ENCODE data around the gene PPP1R15A.
"Not testable (repeated sequence)": the region's sequence is repeated elsewhere in the genome, so short reads cannot be mapped to it uniquely, and the experiment has no call there.

PPP1R15A gene

GRCh38 chr19:48878196-48879024, 6.2 kb downstream of the PPP1R15A start:
- H3K4me3 ChIP-seq (ENCODE audit: low read depth, low read length), result no peak overlapping the region
- no peak for DNase-seq (ENCODE audit: low read depth)

- no peak overlapping the region for H3K4me3 ChIP-seq (ENCODE audit: low read depth, low read length)
- DNase-seq (ENCODE audit: low read depth), result no peak
These were observed 6.9 kb downstream of the PPP1R15A start for GRCh38 chr19:48879025-48879637.

DNA sequence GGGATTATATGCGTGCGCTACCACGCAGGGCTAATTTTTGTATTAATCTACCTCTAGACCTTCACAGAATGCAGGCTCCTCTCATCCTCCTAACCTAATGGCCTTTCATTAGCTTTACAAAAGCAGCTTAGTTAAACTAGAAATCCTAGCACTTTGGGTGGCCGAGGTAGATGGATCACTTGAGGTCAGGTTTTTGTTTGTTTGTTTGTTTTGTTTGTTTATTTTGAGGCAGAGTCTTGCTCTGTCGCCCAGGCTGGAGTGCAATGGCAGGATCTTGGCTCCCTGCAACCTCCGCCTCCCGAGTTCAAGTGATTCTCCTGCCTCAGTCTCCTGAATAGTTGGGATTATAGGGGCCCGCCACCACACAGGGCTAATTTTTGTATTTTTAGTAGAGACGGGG, 7.5 kb downstream of the PPP1R15A start:
- not testable (repeated sequence) for H3K4me3 ChIP-seq (ENCODE audit: low read depth, low read length); DNase-seq (ENCODE audit: low read depth)

DNA sequence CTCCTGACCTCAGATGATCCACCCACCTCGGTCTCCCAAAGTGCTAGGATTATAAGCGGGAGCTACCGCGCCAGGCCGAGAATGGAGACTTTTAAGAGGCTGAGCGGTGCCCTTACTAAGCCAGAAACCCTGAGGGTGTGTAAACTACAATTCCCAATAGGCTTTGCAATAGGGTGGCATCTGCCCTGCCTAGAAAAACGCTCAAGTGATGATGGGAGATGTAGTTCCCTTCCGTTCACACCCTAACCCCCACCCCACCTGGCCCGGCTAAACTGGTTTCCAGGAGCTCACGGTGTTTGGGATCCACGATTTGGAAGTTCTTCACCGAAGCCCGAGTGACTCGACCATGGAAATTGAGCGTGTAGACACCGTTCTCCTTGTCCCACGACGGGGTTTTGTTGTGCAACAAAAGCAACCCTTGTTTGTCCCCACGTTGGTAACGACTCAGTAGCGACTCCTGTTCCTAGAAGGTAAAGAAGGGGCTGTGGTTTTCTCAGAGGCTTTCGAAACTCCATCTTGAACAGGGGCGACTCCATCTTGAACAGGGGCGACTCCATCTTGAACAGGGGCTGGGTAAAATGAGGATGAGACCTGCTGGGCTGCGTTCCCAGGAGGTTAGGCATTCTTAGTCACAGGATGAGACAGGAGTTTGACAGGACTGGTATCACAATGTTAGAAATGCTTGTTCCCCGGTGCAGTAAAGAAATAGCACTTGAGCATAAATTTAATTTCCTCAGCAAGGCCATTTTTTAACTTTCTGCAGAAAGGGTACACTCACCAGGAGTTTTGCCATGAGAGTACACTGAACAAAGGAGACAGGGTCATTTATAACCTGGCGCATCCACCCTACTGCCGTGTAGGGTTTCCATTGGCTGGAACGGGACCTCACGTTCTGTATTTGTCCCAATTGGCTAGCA, 9.8 kb downstream of the PPP1R15A start:
- H3K4me3 ChIP-seq (ENCODE audit: low read depth, low read length), result no peak overlapping the region
- DNase-seq (ENCODE audit: low read depth), result no peak

GRCh38 chr19:48883726-48884125, 11.5 kb downstream of the PPP1R15A start:
- DNase-seq (ENCODE audit: low read depth), result no peak

GRCh38 chr19:48887861-48888612, 15.8 kb downstream of the PPP1R15A start:
- DNase-seq (ENCODE audit: low read depth), result no peak
- H3K4me3 ChIP-seq (ENCODE audit: low read depth, low read length), result no peak overlapping the region

More at GRCh38 chr19:48883726-48884125, 11.5 kb downstream of the PPP1R15A start:
- no peak overlapping the region for H3K4me3 ChIP-seq (ENCODE audit: low read depth, low read length)

DNA sequence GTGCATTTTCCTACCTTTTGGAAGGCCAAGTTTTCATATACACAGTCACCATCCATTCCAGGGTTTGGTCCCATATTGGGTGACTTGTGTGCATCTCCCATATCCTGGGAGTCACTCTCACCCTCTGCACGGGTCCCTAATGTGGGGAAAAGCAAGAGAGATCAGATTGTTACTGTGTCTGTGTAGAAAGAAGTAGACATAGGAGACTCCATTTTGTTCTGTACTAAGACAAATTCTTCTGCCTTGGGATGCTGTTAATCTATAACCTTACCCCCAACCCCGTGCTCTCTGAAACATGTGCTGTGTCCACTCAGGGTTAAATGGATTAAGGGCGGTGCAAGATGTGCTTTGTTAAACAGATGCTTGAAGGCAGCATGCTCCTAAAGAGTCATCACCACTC, 17.3 kb downstream of the PPP1R15A start:
- H3K4me3 ChIP-seq (ENCODE audit: low read depth, low read length); DNase-seq (ENCODE audit: low read depth): not testable (repeated sequence)

- no peak for DNase-seq (ENCODE audit: low read depth)
- no peak overlapping the region for H3K4me3 ChIP-seq (ENCODE audit: low read depth, low read length)
These were observed 18.3 kb downstream of the PPP1R15A start for GRCh38 chr19:48890551-48890950.

DNA sequence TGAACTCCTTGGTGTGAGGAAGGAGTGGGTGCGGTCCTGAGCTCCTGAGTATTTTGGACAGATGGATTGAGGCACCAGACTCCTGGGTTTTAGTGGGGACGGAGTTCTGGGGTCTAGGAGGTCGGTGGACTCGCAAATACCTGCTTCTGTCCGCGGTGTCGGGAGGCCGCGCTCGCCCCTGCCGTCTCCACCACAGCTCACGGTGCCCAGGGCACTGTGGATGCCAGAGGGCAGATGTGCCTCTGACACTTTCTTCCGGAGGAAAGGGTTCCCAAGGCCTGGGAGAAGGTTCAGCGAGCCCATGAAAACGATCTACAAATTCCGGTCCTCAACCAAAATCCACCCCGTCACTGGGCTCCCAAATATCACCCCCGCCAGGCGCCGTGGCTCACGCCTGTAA, 23.0 kb downstream of the PPP1R15A start:
- H3K4me3 ChIP-seq (ENCODE audit: low read depth, low read length), result no peak overlapping the region
- no peak for DNase-seq (ENCODE audit: low read depth)

GRCh38 chr19:48896191-48896720, 24.0 kb downstream of the PPP1R15A start:
- peak overlapping the region; percentile 33 for H3K4me3 ChIP-seq (ENCODE audit: low read depth, low read length)

DNA sequence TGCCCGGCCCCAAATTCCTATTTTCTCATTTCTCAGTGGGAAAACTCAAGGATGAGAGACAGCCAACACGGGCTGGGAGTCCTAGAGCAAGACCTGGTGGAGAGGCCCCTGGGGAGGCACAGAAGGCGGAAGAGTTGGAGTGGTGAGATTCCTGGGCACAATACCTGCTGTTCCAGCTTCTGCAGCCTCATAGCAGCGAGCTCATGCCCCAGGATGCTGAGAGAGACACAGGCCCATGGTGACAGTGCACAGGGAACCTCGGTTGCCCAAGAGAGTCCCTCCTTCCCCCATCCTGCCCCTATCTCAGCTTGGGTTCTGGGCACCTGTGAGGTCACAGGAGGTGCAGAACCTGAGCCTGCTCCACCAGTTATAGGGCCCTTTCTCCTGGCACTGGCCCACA, 25.0 kb downstream of the PPP1R15A start:
- no peak for DNase-seq (ENCODE audit: low read depth)
- no peak overlapping the region for H3K4me3 ChIP-seq (ENCODE audit: low read depth, low read length)

More at GRCh38 chr19:48896191-48896720, 24.0 kb downstream of the PPP1R15A start:
- DNase-seq (ENCODE audit: low read depth), result no peak

DNA sequence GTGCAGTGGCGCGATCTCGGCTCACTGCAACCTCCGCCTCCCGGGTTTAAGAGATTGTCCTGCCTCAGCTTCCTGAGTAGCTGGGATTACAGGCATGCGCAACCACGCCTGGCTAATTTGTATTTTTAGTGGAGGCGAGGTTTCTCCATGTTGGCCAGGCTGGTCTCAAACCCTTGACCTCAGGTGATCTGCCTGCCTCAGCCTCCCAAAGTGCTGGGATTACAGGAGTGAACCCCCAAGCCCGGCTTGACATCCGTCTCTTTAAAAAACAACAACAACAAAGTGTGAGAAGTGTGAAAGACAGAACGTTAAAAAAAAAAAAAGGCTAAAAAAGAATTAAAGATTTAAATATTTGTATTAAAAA, 27.1 kb downstream of the PPP1R15A start:
- peak overlapping the region; percentile 98 for H3K4me3 ChIP-seq (ENCODE audit: low read depth, low read length)
- DNase-seq (ENCODE audit: low read depth), result not testable (repeated sequence)

DNA sequence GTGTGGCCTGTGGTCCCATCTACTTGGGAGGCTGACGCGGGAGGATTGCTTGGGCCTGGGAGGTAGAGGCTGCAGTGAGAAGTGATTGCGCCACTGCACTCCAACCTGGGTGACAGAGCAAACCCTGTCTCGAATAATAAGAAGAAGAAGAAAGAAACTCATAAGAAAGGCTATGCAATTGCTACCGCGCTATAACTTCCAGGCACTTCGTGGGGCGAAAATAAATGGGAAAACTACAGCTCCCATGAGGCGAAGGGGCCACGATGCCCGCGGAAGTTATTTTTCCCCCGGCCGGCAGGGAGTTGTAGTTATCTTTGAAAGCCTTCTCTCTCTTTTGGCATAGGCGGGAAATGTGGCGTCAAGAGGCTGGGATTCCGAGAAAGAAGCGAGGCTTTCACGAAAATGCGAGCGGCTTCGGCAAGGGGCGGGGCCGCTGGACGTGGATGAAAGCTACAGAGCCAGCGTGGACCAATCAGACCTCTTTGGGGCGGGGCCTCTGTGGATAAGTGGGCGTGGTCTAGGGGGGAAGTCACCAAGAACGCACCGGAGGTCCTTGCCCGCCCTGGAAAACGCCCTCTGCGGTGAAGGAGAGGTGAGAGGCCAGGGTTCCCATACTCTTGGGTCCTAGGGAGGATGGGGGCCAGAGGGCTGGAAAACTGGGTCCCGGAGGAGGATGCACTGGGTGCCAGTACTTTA, 27.7 kb downstream of the PPP1R15A start, which contains the start of gene NUCB1:
NUCB1 (plus strand) TSS at position 532 of the 696 bp plus-strand sequence. CDS start 485 bp downstream, outside the sequence.
- DNase-seq (ENCODE audit: low read depth), result peak; percentile 92
- H3K4me3 ChIP-seq (ENCODE audit: low read depth, low read length), result peak within 1 kb of the TSS; percentile 98

DNA sequence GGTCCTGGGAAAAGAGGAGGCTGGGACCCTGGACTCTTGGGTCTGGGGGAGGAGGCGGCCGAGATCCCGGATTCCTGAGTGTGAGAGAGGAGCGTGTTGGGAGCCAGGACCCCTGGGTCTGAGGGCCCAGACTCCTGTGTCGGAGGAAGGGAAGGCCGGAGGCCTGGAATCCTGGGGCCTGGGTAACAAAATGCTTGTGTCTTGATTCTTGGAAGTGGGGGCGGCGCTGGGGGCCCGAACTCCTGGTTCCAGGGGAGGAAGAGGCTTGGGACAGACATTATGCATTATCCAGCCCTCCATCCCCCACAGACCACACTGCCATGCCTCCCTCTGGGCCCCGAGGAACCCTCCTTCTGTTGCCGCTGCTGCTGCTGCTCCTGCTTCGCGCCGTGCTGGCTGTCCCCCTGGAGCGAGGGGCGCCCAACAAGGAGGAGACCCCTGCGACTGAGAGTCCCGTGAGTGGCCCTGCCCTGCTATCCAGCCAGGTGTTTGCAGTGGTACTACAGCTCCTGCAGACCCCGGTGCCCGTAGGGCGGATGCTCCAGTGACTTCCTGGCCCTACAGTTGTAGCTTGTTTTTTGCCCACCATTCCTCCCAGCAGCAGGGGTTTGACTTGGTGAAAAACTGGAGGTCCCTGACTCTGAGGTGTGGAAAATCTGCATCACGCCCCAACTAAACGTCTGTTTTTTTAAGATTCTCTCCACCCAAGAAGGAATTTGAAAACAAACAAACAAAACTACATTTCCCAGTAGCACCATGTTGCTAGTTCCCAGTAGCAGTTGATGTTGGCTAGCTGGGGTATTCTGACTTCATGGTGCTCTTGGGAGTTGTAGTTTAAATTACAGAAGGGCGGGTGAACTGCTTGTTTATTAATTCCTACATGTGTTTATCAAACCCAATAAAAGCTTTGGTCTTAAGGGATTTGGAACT, 28.5 kb downstream of the PPP1R15A start:
- DNase-seq (ENCODE audit: low read depth), result no peak

GRCh38 chr19:48902291-48902690, 30.1 kb downstream of the PPP1R15A start:
- not testable (repeated sequence) for H3K4me3 ChIP-seq (ENCODE audit: low read depth, low read length)

More for the DNA sequence above, 28.5 kb downstream of the PPP1R15A start:
- peak overlapping the region; percentile 98 for H3K4me3 ChIP-seq (ENCODE audit: low read depth, low read length)

GRCh38 chr19:48903788-48904187, 31.6 kb downstream of the PPP1R15A start:
- not testable (repeated sequence) for DNase-seq (ENCODE audit: low read depth); H3K4me3 ChIP-seq (ENCODE audit: low read depth, low read length)

More at GRCh38 chr19:48902291-48902690, 30.1 kb downstream of the PPP1R15A start:
- not testable (repeated sequence) for DNase-seq (ENCODE audit: low read depth)

DNA sequence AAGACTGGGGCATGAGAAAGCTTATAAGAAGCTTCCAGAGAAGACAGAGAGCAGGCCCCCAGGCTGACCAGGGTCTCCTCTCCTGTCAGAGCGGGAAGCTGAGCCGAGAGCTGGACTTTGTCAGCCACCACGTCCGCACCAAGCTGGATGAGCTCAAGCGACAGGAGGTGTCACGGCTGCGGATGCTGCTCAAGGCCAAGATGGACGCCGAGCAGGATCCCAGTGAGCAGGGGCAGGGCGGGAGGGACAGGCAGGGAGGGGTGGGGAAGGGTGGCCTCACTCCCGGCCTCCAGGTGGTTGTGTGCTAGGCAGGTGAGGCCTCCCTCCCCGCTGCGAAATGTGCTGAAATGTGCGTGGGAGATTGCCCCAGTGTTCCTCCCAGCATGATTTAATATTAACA, 33.4 kb downstream of the PPP1R15A start:
- DNase-seq (ENCODE audit: low read depth), result no peak
- no peak overlapping the region for H3K4me3 ChIP-seq (ENCODE audit: low read depth, low read length)
